H7 (cell line): Measurements from ENCODE around the gene PLOD1. TPM values are rescaled to one million over a fixed set of nuclear protein-coding genes. Genes with fewer than 3 reads are reported as not detected.

Experiments used
- DNase-seq: peaks from one replicate; pipeline ENCODE4 v3.0.0; 2012
- H3K27me3 ChIP-seq: 2 replicates; pipeline ENCODE4 v1.6.0; 2011; ENCODE audit warnings: mild to moderate bottlenecking, low read length; ENCODE audit not compliant: control insufficient read depth, insufficient read depth
- H3K36me3 ChIP-seq: replicated peaks from 2 replicates; pipeline ENCODE4 v1.5.1; 2011; ENCODE audit warnings: low read length; ENCODE audit not compliant: control insufficient read depth, insufficient read depth
- H3K4me3 ChIP-seq: 2 replicates; pipeline ENCODE4 v1.5.1; 2011; ENCODE audit warnings: low read depth, mild to moderate bottlenecking, control low read depth, low read length, moderate library complexity; ENCODE audit not compliant: insufficient read depth
- total RNA-seq: library from RNA; depleted of rRNA; stranded (reverse); fragments of >200 nt; shearing (Covaris generic); gene quantifications from 2 replicates; pipeline ENCODE4 v1.2.3, GENCODE V29; 2014

Gene PLOD1
- total RNA-seq, 1 experiment from 2014 or later: 90.7 TPM

GRCh38 chr1:11940260-11940921 lies 5.9 kb downstream of the PLOD1 start:
- Histone ChIP-seq H3K4me3 (no peak overlapping the region), H3K27me3 (no peaks in the 10 kb centered on the region), H3K36me3 (peaks cover 2% of the 10 kb centered on the region)
- no peak for DNase-seq

GRCh38 chr1:11942280-11942679 lies 7.8 kb downstream of the PLOD1 start:
- Histone ChIP-seq H3K4me3 (no peak overlapping the region), H3K36me3 (peaks cover 2% of the 10 kb centered on the region), H3K27me3 (no peaks in the 10 kb centered on the region)
- DNase-seq: no peak

GRCh38 chr1:11943619-11944018 lies 9.1 kb downstream of the PLOD1 start:
- DNase-seq: no peak
- Histone ChIP-seq H3K27me3 (no peaks in the 10 kb centered on the region), H3K4me3 (no peak overlapping the region), H3K36me3 (peaks cover 2% of the 10 kb centered on the region)

- Histone ChIP-seq H3K27me3 (no peaks in the 10 kb centered on the region), H3K36me3 (peaks cover 4% of the 10 kb centered on the region), H3K4me3 (no peak overlapping the region)
- peak; percentile 87 for DNase-seq
These were observed 9.9 kb downstream of the PLOD1 start for GRCh38 chr1:11944358-11944931.

- no peak overlapping the region for H3K4me3 ChIP-seq
- no peak for DNase-seq
- H3K27me3 ChIP-seq: no peaks in the 10 kb centered on the region
- H3K36me3 ChIP-seq: peaks cover 6% of the 10 kb centered on the region
These were observed 12.1 kb downstream of the PLOD1 start for GRCh38 chr1:11946647-11947046.

GRCh38 chr1:11948822-11949458 lies 14.4 kb downstream of the PLOD1 start:
- no peaks in the 10 kb centered on the region for H3K27me3 ChIP-seq
- DNase-seq: peak; percentile 77
- H3K36me3 ChIP-seq: peaks cover 5% of the 10 kb centered on the region
- H3K4me3 ChIP-seq: no peak overlapping the region

- peaks cover 5% of the 10 kb centered on the region for H3K36me3 ChIP-seq
- DNase-seq: no peak
- H3K4me3 ChIP-seq: no peak overlapping the region
- H3K27me3 ChIP-seq: no peaks in the 10 kb centered on the region
These were observed 17.4 kb downstream of the PLOD1 start for GRCh38 chr1:11951901-11952300.

GRCh38 chr1:11952455-11953109 lies 18.1 kb downstream of the PLOD1 start:
- Histone ChIP-seq H3K27me3 (no peaks in the 10 kb centered on the region), H3K4me3 (no peak overlapping the region), H3K36me3 (peaks cover 9% of the 10 kb centered on the region)
- no peak for DNase-seq

GRCh38 chr1:11955221-11955620 lies 20.7 kb downstream of the PLOD1 start:
- H3K27me3 ChIP-seq: no peaks in the 10 kb centered on the region
- H3K36me3 ChIP-seq: peaks cover 9% of the 10 kb centered on the region
- DNase-seq: no peak
- H3K4me3 ChIP-seq: no peak overlapping the region

GRCh38 chr1:11957398-11957797 lies 22.9 kb downstream of the PLOD1 start:
- Histone ChIP-seq H3K36me3 (peaks cover 8% of the 10 kb centered on the region), H3K27me3 (no peaks in the 10 kb centered on the region), H3K4me3 (no peak overlapping the region)
- no peak for DNase-seq

- Histone ChIP-seq H3K4me3 (no peak overlapping the region), H3K27me3 (no peaks in the 10 kb centered on the region), H3K36me3 (peaks cover 9% of the 10 kb centered on the region)
- DNase-seq: no peak
These were observed 23.4 kb downstream of the PLOD1 start for GRCh38 chr1:11957897-11958296.

GRCh38 chr1:11960276-11960675 lies 25.8 kb downstream of the PLOD1 start:
- Histone ChIP-seq H3K27me3 (no peaks in the 10 kb centered on the region), H3K36me3 (peaks cover 13% of the 10 kb centered on the region), H3K4me3 (no peak overlapping the region)
- no peak for DNase-seq

- peaks cover 14% of the 10 kb centered on the region for H3K36me3 ChIP-seq
- H3K4me3 ChIP-seq: no peak overlapping the region
- DNase-seq: no peak
- H3K27me3 ChIP-seq: no peaks in the 10 kb centered on the region
These were observed 26.2 kb downstream of the PLOD1 start for GRCh38 chr1:11960715-11961114.

GRCh38 chr1:11961230-11961629 lies 26.7 kb downstream of the PLOD1 start:
- Histone ChIP-seq H3K4me3 (no peak overlapping the region), H3K36me3 (peaks cover 18% of the 10 kb centered on the region), H3K27me3 (no peaks in the 10 kb centered on the region)
- no peak for DNase-seq

- peaks cover 13% of the 10 kb centered on the region for H3K36me3 ChIP-seq
- no peak overlapping the region for H3K4me3 ChIP-seq
- DNase-seq: no peak
- no peaks in the 10 kb centered on the region for H3K27me3 ChIP-seq
These were observed 29.1 kb downstream of the PLOD1 start for GRCh38 chr1:11963622-11964021.
